HepG2 (cell line): ENCODE results near the gene PDIA6. TPM values are rescaled to one million over a fixed set of nuclear protein-coding genes. Genes with fewer than 3 reads are reported as not detected.
A peak's percentile ranks its signal among the peaks of the same experiment; 100 is the strongest.

Experiments used
- CREM ChIP-seq, 2 experiments: sonication (generic) in 1 of 2; formaldehyde crosslinking in 1 of 2; IDR thresholded peaks; 2 replicates each; pipeline versions ENCODE4 v1.4.0 to v1.6.1; 2016 to 2020; ENCODE audit warnings: antibody characterized with exemption in 1 of 2, mild to moderate bottlenecking in 1 of 2, missing genetic modification reagents in 1 of 2
- EHMT2 ChIP-seq: fragments of 200-600 bp; sonication (generic); IDR thresholded peaks from 2 replicates; pipeline ENCODE4 v1.7.0; 2017; ENCODE audit warnings: antibody characterized with exemption, low read depth, low read length, borderline replicate concordance
- ETV6 ChIP-seq: sonication (generic); formaldehyde crosslinking; conservative IDR thresholded peaks from 2 replicates; pipeline ENCODE4 v1.4.0; 2020; ENCODE audit warnings: missing genetic modification reagents
- HOMEZ ChIP-seq: IDR thresholded peaks from 2 replicates; pipeline ENCODE4 v1.6.1; 2016; ENCODE audit warnings: low read depth
- IKZF5 ChIP-seq: IDR thresholded peaks from 2 replicates; pipeline ENCODE4 v1.6.1; 2018; ENCODE audit warnings: missing genetic modification reagents, mild to moderate bottlenecking, missing compliant biosample characterization
- KDM4B ChIP-seq: sonication (generic); formaldehyde crosslinking; IDR thresholded peaks from 2 replicates; pipeline ENCODE4 v1.4.0; 2020; ENCODE audit warnings: missing genetic modification reagents
- RORA ChIP-seq: sonication (generic); formaldehyde crosslinking; IDR thresholded peaks from 2 replicates; pipeline ENCODE4 v1.5.0; 2020; ENCODE audit warnings: mild to moderate bottlenecking, missing genetic modification reagents, moderate library complexity
- SMARCE1 ChIP-seq: fragments of 450-650 bp; IDR thresholded peaks from 2 replicates; pipeline ENCODE4 v1.6.1; 2017; ENCODE audit warnings: borderline replicate concordance
- SUZ12 ChIP-seq: fragments of 150-350 bp; IDR thresholded peaks from 2 replicates; pipeline ENCODE4 v1.6.1; 2014; ENCODE audit warnings: low read depth, low read length
- THAP9 ChIP-seq: sonication (generic); formaldehyde crosslinking; IDR thresholded peaks from 2 replicates; pipeline ENCODE4; 2020; ENCODE audit warnings: missing genetic modification reagents, mild to moderate bottlenecking, borderline replicate concordance
- ZNF138 ChIP-seq: sonication (generic); formaldehyde crosslinking; IDR thresholded peaks from 2 replicates; pipeline ENCODE4 v1.5.0; 2020; ENCODE audit warnings: mild to moderate bottlenecking, low read depth, missing genetic modification reagents
- ZNF276 ChIP-seq: sonication (generic); formaldehyde crosslinking; IDR thresholded peaks from 2 replicates; pipeline ENCODE4 v1.4.0; 2020; ENCODE audit warnings: mild to moderate bottlenecking, low read depth, missing genetic modification reagents
- ZNF674 ChIP-seq: sonication (generic); formaldehyde crosslinking; IDR thresholded peaks from 2 replicates; pipeline ENCODE4 v1.5.0; 2020; ENCODE audit warnings: low read depth, mild to moderate bottlenecking, missing genetic modification reagents
- ZNF709 ChIP-seq: sonication (generic); formaldehyde crosslinking; IDR thresholded peaks from 2 replicates; pipeline ENCODE4 v1.5.0; 2020; ENCODE audit warnings: mild to moderate bottlenecking, missing genetic modification reagents
- ZNF768 ChIP-seq: sonication (generic); formaldehyde crosslinking; IDR thresholded peaks from 2 replicates; pipeline ENCODE4 v1.4.0; 2020; ENCODE audit warnings: missing genetic modification reagents
- ZNF772 ChIP-seq: sonication (generic); formaldehyde crosslinking; IDR thresholded peaks from 2 replicates; pipeline ENCODE4 v1.5.0; 2020; ENCODE audit warnings: mild to moderate bottlenecking, missing genetic modification reagents
- ZNF777 ChIP-seq: sonication (generic); formaldehyde crosslinking; IDR thresholded peaks from 2 replicates; pipeline ENCODE4 v1.4.0; 2020; ENCODE audit warnings: missing genetic modification reagents
- ZSCAN29 ChIP-seq: sonication (generic); formaldehyde crosslinking; conservative IDR thresholded peaks from 2 replicates; pipeline ENCODE4 v1.4.0; 2020; ENCODE audit warnings: mild to moderate bottlenecking, missing genetic modification reagents
- polyA plus RNA-seq, 8 experiments: library from polyadenylated mRNA; depleted of rRNA in 3 of 8; stranded (reverse) in 7 of 8; unstranded in 1 of 8; fragments of >200 nt; fragmentation: Illumina TruSeq in 4 of 8; extraction: Trizol in 4 of 8; gene quantifications; 2 replicates each; pipeline versions ENCODE4 v1.2.1 to v1.2.3, GENCODE V29; 2011 to 2016; ENCODE audit warnings: low read depth in 4 of 8, missing spikeins in 1 of 8, mixed read lengths in 1 of 8; ENCODE audit not compliant: insufficient read depth in 1 of 8
- total RNA-seq, 5 experiments: library from RNA; depleted of rRNA; stranded (reverse); fragments of >200 nt; fragmentation: Illumina TruSeq; extraction: Trizol; gene quantifications; 2 replicates each; pipeline ENCODE4 v1.2.3, GENCODE V29; 2016; ENCODE audit warnings: low read depth in 1 of 5
- TF ChIP-seq, protein P1 (sequence below): sonication (generic); formaldehyde crosslinking; IDR thresholded peaks from 2 replicates; pipeline ENCODE4 v1.4.0; 2020; ENCODE audit warnings: missing genetic modification reagents
- TF ChIP-seq, protein P2 (sequence below): sonication (generic); formaldehyde crosslinking; IDR thresholded peaks from 2 replicates; pipeline ENCODE4 v1.5.0; 2020; ENCODE audit warnings: mild to moderate bottlenecking, low read depth, missing genetic modification reagents, borderline replicate concordance

Gene PDIA6
- total and polyA plus RNA-seq, 2 of the 13 experiments (the other 11 are each of a cell fraction or from before 2014, with no cell fraction given), result 586 to 642 TPM

- TF ChIP-seq SUZ12, result no peak
- TF ChIP-seq, protein P1, sequence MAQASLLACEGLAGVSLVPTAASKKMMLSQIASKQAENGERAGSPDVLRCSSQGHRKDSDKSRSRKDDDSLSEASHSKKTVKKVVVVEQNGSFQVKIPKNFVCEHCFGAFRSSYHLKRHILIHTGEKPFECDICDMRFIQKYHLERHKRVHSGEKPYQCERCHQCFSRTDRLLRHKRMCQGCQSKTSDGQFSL, result no peak
- TF ChIP-seq, protein P2, sequence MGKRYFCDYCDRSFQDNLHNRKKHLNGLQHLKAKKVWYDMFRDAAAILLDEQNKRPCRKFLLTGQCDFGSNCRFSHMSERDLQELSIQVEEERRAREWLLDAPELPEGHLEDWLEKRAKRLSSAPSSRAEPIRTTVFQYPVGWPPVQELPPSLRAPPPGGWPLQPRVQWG (CRISPR knock-in tag), result no peak
- TF ChIP-seq ZNF777 (CRISPR knock-in tag), result no peak
- 0 out of 2 replicates have a peak, but pooled peaks have one; percentile 58 for TF ChIP-seq ZNF768
- TF ChIP-seq RORA (CRISPR knock-in tag), result no peak
- peak; percentile 58; the same call in 1 of the 2 replicates for TF ChIP-seq THAP9 (CRISPR knock-in tag)
- TF ChIP-seq ZNF138 (CRISPR knock-in tag), result no peak
- TF ChIP-seq ETV6 (CRISPR knock-in tag), result no peak; the same call in 1 of the 2 replicates
- TF ChIP-seq ZNF709 (CRISPR knock-in tag), result no peak
- TF ChIP-seq KDM4B (CRISPR knock-in tag), result no peak; the same call in 1 of the 2 replicates
- no peak for TF ChIP-seq ZNF772 (CRISPR knock-in tag)
- TF ChIP-seq ZNF674 (CRISPR knock-in tag), result no peak
- TF ChIP-seq IKZF5 (CRISPR knock-in tag), result no peak
- TF ChIP-seq ZSCAN29 (CRISPR knock-in tag), result peak; percentile 81
- TF ChIP-seq SMARCE1, result no peak
- TF ChIP-seq ZNF276, result 0 out of 2 replicates have a peak, but pooled peaks have one; percentile 60
- no peak for TF ChIP-seq EHMT2
- no peak for TF ChIP-seq CREM (IDR thresholded peaks at IDR 0.05)
- TF ChIP-seq CREM (CRISPR knock-in tag; IDR thresholded peaks at IDR 0.05), result no peak
- no peak for TF ChIP-seq HOMEZ
Measured at GRCh38 chr2:10835052-10835970, 22.7 kb upstream of the PDIA6 start (continued).
